Left ventricle myocardium inferior (tissue), 1 donor: ENCODE data around the gene KRT10. TPM values are rescaled to one million over a fixed set of nuclear protein-coding genes. Genes with fewer than 3 reads are reported as not detected.

Experiments
- DNase-seq: peaks from one replicate; pipeline ENCODE4 v3.0.0-alpha.2; 2020
- H3K27ac ChIP-seq: fragments of 200-600 bp; replicated peaks from 2 replicates; pipeline ENCODE4 v1.8.0; 2021
- H3K27me3 ChIP-seq: fragments of 200-600 bp; 2 replicates; pipeline ENCODE4 v1.8.0; 2021; ENCODE audit warnings: low read depth
- H3K36me3 ChIP-seq: fragments of 200-600 bp; 2 replicates; pipeline ENCODE4 v1.8.0; 2021
- H3K4me1 ChIP-seq: fragments of 200-600 bp; 2 replicates; pipeline ENCODE4 v1.8.0; 2021
- H3K4me3 ChIP-seq: fragments of 200-600 bp; 2 replicates; pipeline ENCODE4 v1.8.0; 2021; ENCODE audit warnings: mild to moderate bottlenecking, moderate library complexity
- H3K9me3 ChIP-seq: fragments of 200-600 bp; replicated peaks from 2 replicates; pipeline ENCODE4 v1.8.0; 2021
- intact Hi-C: fragments of 100-400 bp; cut with micrococcal nuclease; formaldehyde crosslinking; loops from one replicate; pipeline ENCODE4 v1.11.0; 2022
- total RNA-seq: library from RNA; stranded (reverse); fragmentation: NEBNext Ultra II Directional; extraction: Animal tissue kit (Norgen Biotek cat#: 25700); gene quantifications from one replicate; pipeline ENCODE4 v1.2.1, GENCODE V29; 2021
- TF ChIP-seq, protein P1 (sequence below): fragments of 200-600 bp; IDR thresholded peaks from 2 replicates; pipeline ENCODE4 v1.8.0; 2021; ENCODE audit warnings: antibody characterized with exemption, mild to moderate bottlenecking, borderline replicate concordance
- donor health status: DM: no; HTN: yes; CAD: no; lungs with severe emphysema.

The KRT10 gene
- total RNA-seq, 1 donor from 2014 or later: 54.7 TPM

DNA sequence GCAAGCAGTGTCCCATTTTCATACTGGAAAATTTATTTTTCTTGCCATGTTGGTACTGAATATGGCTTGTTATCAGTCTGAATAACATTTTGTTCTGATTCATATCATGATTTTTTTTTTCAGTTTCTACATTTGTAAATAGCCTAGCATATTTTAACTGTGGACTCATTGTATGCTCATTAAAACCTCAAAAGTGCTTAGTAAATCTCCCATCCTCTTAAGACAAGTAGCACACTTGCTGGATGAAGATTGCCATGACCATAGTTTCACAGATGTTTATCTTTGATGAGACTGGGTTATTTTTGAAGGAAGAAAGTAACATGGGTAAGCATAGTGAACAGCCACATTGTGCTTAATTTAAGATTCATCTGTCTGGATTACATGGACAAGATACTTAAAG lies 878 bp downstream of the KRT10 start:
- H3K9me3 ChIP-seq: no peaks in the 10 kb centered on the region
- TF ChIP-seq, protein P1, sequence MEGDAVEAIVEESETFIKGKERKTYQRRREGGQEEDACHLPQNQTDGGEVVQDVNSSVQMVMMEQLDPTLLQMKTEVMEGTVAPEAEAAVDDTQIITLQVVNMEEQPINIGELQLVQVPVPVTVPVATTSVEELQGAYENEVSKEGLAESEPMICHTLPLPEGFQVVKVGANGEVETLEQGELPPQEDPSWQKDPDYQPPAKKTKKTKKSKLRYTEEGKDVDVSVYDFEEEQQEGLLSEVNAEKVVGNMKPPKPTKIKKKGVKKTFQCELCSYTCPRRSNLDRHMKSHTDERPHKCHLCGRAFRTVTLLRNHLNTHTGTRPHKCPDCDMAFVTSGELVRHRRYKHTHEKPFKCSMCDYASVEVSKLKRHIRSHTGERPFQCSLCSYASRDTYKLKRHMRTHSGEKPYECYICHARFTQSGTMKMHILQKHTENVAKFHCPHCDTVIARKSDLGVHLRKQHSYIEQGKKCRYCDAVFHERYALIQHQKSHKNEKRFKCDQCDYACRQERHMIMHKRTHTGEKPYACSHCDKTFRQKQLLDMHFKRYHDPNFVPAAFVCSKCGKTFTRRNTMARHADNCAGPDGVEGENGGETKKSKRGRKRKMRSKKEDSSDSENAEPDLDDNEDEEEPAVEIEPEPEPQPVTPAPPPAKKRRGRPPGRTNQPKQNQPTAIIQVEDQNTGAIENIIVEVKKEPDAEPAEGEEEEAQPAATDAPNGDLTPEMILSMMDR: no peak
- intact Hi-C loops: no loop called here
- no peak for DNase-seq
- no peak overlapping the region for H3K4me3 ChIP-seq
- H3K27ac ChIP-seq: peak overlapping the region; percentile 97
- H3K36me3 ChIP-seq: peaks cover 17% of the 10 kb centered on the region
- peaks cover 50% of the 10 kb centered on the region for H3K4me1 ChIP-seq
- no peaks in the 10 kb centered on the region for H3K27me3 ChIP-seq

DNA sequence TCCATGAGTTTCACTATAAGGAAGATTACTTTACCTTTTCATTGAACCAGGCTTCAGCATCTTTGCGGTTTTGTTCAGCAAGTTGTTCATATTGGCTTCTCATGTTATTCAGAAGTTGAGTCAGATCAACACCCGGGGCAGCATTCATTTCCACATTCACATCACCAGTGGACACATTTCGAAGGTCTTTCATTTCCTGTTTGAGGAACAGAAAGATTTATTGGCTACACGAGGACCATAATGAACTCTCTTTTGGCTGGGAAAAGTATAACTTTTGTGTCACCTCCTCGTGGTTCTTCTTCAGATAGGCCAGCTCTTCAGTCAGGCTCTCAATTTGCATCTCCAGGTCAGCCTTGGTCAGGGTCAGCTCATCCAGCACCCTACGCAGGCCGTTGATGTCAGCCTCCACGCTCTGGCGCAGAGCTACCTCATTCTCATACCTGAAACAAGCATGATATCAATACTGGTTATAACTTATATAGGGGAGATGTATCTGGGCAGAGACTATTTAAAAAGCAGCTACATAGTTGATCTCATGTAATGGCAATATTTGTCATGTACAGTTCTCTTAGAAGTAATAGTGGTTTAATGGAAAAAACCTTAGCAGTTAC lies 2.1 kb downstream of the KRT10 start:
- Histone ChIP-seq H3K27me3 (no peaks in the 10 kb centered on the region), H3K36me3 (peaks cover 18% of the 10 kb centered on the region), H3K9me3 (no peaks in the 10 kb centered on the region), H3K4me1 (peaks cover 50% of the 10 kb centered on the region), H3K4me3 (peak overlapping the region; percentile 80), H3K27ac (peak overlapping the region; percentile 97)
- intact Hi-C loops: no loop called here
- DNase-seq: no peak
- TF ChIP-seq, protein P1: no peak

DNA sequence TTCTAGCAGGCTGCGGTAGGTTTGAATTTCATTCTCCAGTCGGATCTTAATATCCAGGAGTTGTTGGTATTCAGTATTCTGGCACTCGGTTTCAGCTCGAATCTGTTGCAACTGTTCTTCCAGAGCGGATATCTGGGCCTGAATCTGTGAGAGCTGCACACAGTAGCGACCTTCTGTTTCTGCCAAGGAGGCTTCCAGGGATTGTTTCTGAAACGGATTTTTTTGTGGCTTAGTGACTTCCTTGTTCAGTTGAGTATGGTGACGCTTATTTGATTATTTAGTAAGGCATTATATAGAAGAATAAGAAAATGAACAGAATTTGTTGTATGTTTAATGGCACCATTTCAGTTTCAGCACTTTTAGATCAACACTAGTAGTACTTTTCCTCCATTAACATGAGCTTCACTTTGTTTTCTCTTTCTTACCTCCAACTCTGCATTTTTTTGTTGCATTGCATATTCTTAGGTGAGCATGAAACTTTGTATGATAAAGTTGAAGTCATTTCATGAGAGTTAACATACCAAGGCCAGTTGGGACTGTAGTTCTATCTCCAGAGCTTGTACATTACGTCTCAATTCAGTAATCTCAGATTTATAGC lies 2.8 kb downstream of the KRT10 start:
- Histone ChIP-seq H3K9me3 (no peaks in the 10 kb centered on the region), H3K4me1 (peaks cover 50% of the 10 kb centered on the region), H3K4me3 (peak overlapping the region; percentile 80), H3K36me3 (peaks cover 18% of the 10 kb centered on the region), H3K27ac (peak overlapping the region; percentile 97), H3K27me3 (no peaks in the 10 kb centered on the region)
- intact Hi-C loops: no loop called here
- no peak for DNase-seq
- TF ChIP-seq, protein P1: no peak

DNA sequence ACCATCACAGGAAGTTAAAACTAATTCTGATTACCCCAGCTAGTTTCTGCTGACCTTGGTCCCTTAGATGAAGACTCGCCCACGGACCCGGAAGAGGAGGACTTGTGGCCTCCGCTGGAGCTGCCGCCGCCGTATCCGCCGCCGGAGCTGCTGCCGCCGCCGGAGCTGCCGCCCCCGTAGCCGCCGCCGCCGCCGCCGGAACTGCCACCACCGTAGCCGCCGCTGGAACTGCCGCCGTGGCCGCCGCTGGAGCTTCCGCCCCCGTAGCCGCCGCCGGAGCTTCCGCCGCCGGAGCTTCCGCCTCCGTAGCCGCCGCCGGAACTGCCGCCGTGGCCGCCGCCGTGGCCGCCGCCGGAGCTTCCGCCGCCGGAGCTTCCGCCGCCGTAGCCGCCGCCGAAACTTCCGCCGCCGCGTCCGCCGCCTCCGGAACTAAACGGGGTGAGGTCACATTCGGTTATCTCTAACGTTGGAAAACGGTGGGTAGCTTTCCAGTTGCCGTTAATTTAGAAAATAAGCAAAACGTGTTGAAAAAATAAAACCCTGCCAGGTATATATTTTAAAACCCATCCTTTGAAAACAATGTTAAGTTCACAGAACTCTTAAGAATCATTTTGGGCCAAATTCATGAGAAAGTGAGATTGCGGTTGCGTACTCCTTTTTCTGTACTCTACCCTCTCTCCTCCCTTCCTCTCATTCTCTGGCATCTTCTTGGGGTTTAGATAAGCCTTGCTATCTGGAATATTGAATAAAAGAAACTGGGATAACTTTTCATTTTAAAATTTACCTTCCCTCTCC lies 3.5 kb downstream of the KRT10 start:
- H3K4me3 ChIP-seq: peak overlapping the region; percentile 80
- peaks cover 50% of the 10 kb centered on the region for H3K4me1 ChIP-seq
- peaks cover 18% of the 10 kb centered on the region for H3K36me3 ChIP-seq
- H3K9me3 ChIP-seq: no peaks in the 10 kb centered on the region
- TF ChIP-seq, protein P1: no peak
- DNase-seq: peak; percentile 81
- peak overlapping the region; percentile 97 for H3K27ac ChIP-seq
- intact Hi-C loops: no loop called here
- H3K27me3 ChIP-seq: no peaks in the 10 kb centered on the region

DNA sequence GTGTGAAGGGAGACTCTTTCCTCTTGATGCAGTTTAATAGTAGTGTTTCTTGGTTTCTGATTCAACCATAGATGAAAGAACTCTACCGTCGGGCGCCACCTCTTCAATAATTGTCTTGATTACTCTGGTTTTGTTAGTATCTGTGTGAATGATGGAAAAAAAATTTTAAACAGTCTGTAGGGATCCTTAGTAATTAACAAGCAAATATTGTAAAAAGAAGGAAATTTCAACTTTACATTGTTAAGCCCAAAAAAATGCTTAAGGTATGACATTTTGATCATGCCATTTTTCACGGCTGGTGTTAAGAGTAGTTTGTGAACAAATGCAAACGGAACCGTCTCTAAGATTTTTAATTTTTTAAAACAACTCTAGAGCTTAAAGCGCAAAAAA lies 4.1 kb downstream of the KRT10 start:
- Histone ChIP-seq H3K4me1 (peaks cover 50% of the 10 kb centered on the region), H3K27ac (peak overlapping the region; percentile 97), H3K4me3 (peak overlapping the region; percentile 80), H3K27me3 (no peaks in the 10 kb centered on the region), H3K9me3 (no peaks in the 10 kb centered on the region), H3K36me3 (peaks cover 18% of the 10 kb centered on the region)
- TF ChIP-seq, protein P1: no peak
- intact Hi-C loops: no loop called here
- no peak for DNase-seq
